Measurements from ENCODE around the gene LGR6.
"Not testable (repeated sequence)": the region's sequence is repeated elsewhere in the genome, so short reads cannot be mapped to it uniquely, and the experiment has no call there.

The LGR6 gene

GRCh38 chr1:202317941-202318925 lies 124.6 kb downstream of the LGR6 start:
- DNase-seq = no peak

GRCh38 chr1:202319381-202320080 lies 125.9 kb downstream of the LGR6 start:
- no peak for DNase-seq

- DNase-seq = no peak
These were observed 126.4 kb downstream of the LGR6 start for GRCh38 chr1:202320081-202320405.

GRCh38 chr1:202323731-202324130 lies 130.1 kb downstream of the LGR6 start:
- no peak for DNase-seq

- no peak for DNase-seq
These were observed 131.0 kb downstream of the LGR6 start for GRCh38 chr1:202324646-202325045.

- DNase-seq = no peak
These were observed 136.3 kb downstream of the LGR6 start for GRCh38 chr1:202329891-202330290.

- DNase-seq = no peak
These were observed 140.3 kb downstream of the LGR6 start for GRCh38 chr1:202333861-202334260.

GRCh38 chr1:202343652-202344349 lies 150.2 kb downstream of the LGR6 start:
- DNase-seq = peak in 1 of 51 donors; percentile 38

GRCh38 chr1:202348005-202348508 lies 154.5 kb downstream of the LGR6 start:
- DNase-seq = no peak

GRCh38 chr1:202348509-202349205 lies 155.1 kb downstream of the LGR6 start, which contains the start of gene PPP1R12B:
Gene PPP1R12B, plus strand, starts transcription at chr1:202348699. Its CDS starts 153 bp downstream, at chr1:202348852.
- peak; percentile 70 to 100 (median 97) for DNase-seq

GRCh38 chr1:202349206-202349928 lies 155.8 kb downstream of the LGR6 start:
- peak in 7 of 51 donors; percentile 24 to 67 (median 42) for DNase-seq

GRCh38 chr1:202351725-202352124 lies 158.1 kb downstream of the LGR6 start:
- DNase-seq = no peak

- DNase-seq = not testable (repeated sequence)
These were observed 159.1 kb downstream of the LGR6 start for GRCh38 chr1:202352583-202353197.

- DNase-seq = no peak
These were observed 162.4 kb downstream of the LGR6 start for GRCh38 chr1:202355944-202356553.

GRCh38 chr1:202357506-202357905 lies 163.9 kb downstream of the LGR6 start:
- no peak for DNase-seq

- DNase-seq = no peak
These were observed 167.6 kb downstream of the LGR6 start for GRCh38 chr1:202361224-202361623.

GRCh38 chr1:202361701-202362100 lies 168.1 kb downstream of the LGR6 start:
- no peak for DNase-seq

- no peak for DNase-seq
These were observed 168.6 kb downstream of the LGR6 start for GRCh38 chr1:202362212-202362611.

- no peak for DNase-seq
These were observed 171.7 kb downstream of the LGR6 start for GRCh38 chr1:202365092-202365815.
